SJSA1 (cell line): ENCODE results near the gene CDK11A. TPM values are rescaled to one million over a fixed set of nuclear protein-coding genes. Genes with fewer than 3 reads are reported as not detected.
"Not testable (repeated sequence)": the region's sequence is repeated elsewhere in the genome, so short reads cannot be mapped to it uniquely, and the experiment has no call there.

ENCODE experiments used
- DNase-seq, 2 experiments: peaks; one replicate each; pipeline ENCODE4 v3.0.0-alpha.2; 2015 to 2020; ENCODE audit warnings: low spot score in 2 of 2, low read depth in 1 of 2
- H3K27ac ChIP-seq: fragments of 250-450 bp; sonication (Bioruptor Pico); 2 replicates; pipeline ENCODE4 v1.5.1; 2020; ENCODE audit warnings: mild to moderate bottlenecking, moderate library complexity
- H3K27me3 ChIP-seq: fragments of 250-450 bp; sonication (Bioruptor Pico); replicated peaks from 2 replicates; pipeline ENCODE4 v1.5.1; 2020; ENCODE audit warnings: mild to moderate bottlenecking, moderate library complexity
- H3K36me3 ChIP-seq: fragments of 250-450 bp; sonication (Bioruptor Pico); 2 replicates; pipeline ENCODE4 v1.5.1; 2020; ENCODE audit warnings: mild to moderate bottlenecking
- H3K4me1 ChIP-seq: fragments of 250-450 bp; sonication (Bioruptor Pico); replicated peaks from 2 replicates; pipeline ENCODE4 v1.6.1; 2021; ENCODE audit warnings: mild to moderate bottlenecking
- H3K4me3 ChIP-seq: fragments of 250-450 bp; sonication (Bioruptor Pico); 2 replicates; pipeline ENCODE4 v1.5.1; 2020; ENCODE audit warnings: mild to moderate bottlenecking
- H3K9me3 ChIP-seq: fragments of 250-450 bp; sonication (Bioruptor Pico); replicated peaks from 2 replicates; pipeline ENCODE4 v1.5.1; 2020; ENCODE audit warnings: mild to moderate bottlenecking
- total RNA-seq: library from RNA; depleted of rRNA; stranded (reverse); fragments of >200 nt; shearing (Covaris generic); gene quantifications from 2 replicates; pipeline ENCODE4 v1.2.3, GENCODE V29; 2014

CDK11A gene
- total RNA-seq, 1 experiment from 2014 or later, result 11.8 TPM

- DNase-seq, H3K9me3 ChIP-seq, H3K4me1 ChIP-seq, H3K27me3 ChIP-seq, H3K36me3 ChIP-seq: not testable (repeated sequence)
- H3K4me3 ChIP-seq, result peak overlapping the region; percentile 27
- H3K27ac ChIP-seq, result peak overlapping the region; percentile 64
These were observed 22.4 kb upstream of the CDK11A start for GRCh38 chr1:1746566-1746909.

DNA sequence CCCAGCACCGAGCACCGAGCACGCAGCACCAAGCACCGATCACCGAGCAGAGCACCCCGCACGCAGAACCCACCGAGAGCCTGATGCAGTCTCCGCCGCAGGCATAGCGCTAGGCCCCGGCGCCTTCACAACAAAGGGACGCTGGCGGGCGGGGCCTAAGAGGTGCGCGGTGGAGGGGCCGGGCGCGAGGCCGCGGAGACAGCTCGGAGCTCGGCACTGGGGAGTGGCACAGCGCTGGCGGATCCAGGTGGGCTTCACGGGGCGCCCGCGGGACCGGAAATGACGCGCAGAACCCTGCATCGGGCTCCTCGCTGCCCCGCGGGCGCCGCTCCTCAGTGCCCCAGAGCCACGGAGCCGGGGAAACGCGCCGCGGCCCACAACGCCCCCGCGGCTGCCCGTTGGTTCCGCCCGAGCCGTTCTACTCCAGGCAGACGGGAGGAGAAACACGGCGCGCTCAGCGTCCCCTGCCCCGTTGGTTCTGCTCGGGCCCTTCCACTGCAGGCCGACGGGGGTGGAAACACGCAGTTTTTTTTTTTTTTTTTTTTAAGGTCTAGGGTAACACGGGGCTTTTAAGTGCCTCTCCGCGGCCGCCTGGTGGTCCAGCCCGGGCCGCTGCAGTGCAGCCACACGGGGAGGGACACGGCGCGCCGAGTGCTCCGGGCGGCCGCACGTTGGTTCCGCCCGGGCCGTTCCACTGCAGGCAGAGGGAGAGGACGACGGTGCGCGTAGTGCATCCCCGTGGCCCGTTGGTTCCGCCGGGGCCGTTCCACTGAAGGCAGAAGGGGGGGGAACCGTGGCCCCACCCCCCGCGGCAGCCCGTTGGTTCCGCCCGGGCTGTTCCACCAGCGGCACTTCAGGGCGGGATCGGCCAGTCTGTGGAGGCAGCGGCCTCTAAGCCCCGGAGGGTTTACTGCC, 21.8 kb upstream of the CDK11A start:
- H3K27ac ChIP-seq, result peak overlapping the region; percentile 64
- peak overlapping the region; percentile 27 for H3K4me3 ChIP-seq
- H3K9me3 ChIP-seq, H3K36me3 ChIP-seq, H3K4me1 ChIP-seq, H3K27me3 ChIP-seq: not testable (repeated sequence)
- peak; percentile 70 to 71 for DNase-seq

- not testable (repeated sequence) for H3K27ac ChIP-seq, H3K9me3 ChIP-seq, DNase-seq, H3K27me3 ChIP-seq, H3K4me3 ChIP-seq, H3K36me3 ChIP-seq
- H3K4me1 ChIP-seq, result peaks cover 13% of the 10 kb centered on the region
These were observed 18.4 kb upstream of the CDK11A start for GRCh38 chr1:1742529-1742928.

GRCh38 chr1:1741013-1741412, 16.9 kb upstream of the CDK11A start:
- H3K4me3 ChIP-seq, H3K36me3 ChIP-seq, H3K9me3 ChIP-seq, H3K27me3 ChIP-seq: not testable (repeated sequence)
- peaks cover 13% of the 10 kb centered on the region for H3K4me1 ChIP-seq
- DNase-seq, result peak; percentile 82 to 96
- peak overlapping the region; percentile 97 for H3K27ac ChIP-seq

DNA sequence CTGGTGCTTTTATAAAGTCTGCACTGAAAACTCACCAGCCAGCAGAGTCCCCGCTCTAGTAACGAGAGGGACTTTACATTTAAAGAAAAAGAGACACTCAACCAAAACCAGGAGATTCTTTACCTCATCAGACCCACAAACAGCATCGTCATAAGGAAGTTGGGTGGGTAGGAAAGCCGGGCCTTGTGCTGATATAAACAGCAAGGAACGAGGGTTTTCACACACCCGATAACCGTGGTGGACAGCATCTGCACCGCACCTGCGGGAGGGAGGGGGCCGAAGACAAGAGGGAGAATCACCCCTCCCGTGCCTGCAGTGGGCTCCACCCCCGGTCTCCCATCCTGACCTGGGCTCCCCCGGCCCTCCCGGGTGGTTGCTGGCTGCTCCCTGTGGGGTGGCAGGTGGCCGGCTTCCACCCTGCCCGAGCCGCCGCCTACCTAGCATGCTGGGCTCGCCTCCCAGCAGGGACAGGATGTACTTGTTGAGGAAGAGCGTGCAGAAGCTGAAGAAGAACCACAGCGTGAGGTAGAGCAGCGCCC, 14.7 kb upstream of the CDK11A start:
- H3K9me3 ChIP-seq, H3K27ac ChIP-seq, H3K27me3 ChIP-seq, DNase-seq, H3K36me3 ChIP-seq, H3K4me3 ChIP-seq: not testable (repeated sequence)
- H3K4me1 ChIP-seq, result peaks cover 13% of the 10 kb centered on the region

- H3K27me3 ChIP-seq, H3K36me3 ChIP-seq, H3K4me3 ChIP-seq, H3K9me3 ChIP-seq, DNase-seq, H3K27ac ChIP-seq: not testable (repeated sequence)
- peaks cover 13% of the 10 kb centered on the region for H3K4me1 ChIP-seq
These were observed 13.8 kb upstream of the CDK11A start for GRCh38 chr1:1737675-1738590.

DNA sequence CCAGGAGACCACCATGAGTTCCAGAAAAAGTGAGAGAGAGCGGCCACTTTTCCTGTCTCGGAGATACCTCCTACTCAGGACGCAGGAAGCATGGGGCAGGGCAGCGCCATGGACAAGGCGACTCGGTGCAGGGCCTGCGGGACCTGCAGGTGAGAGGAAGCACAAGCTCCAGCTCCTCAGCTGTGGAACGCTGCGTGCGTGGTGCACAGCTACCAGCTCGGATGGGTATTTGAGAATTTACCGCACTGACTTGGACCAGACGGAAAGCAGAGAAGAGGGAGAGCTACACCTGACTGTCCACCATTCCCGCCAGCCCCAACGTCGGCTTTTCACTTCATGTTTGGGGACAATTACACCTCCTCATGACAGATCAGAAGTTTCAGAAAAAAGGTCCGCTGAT, 8.2 kb upstream of the CDK11A start:
- H3K9me3 ChIP-seq, result no peaks in the 10 kb centered on the region
- H3K27ac ChIP-seq, result no peak overlapping the region

DNA sequence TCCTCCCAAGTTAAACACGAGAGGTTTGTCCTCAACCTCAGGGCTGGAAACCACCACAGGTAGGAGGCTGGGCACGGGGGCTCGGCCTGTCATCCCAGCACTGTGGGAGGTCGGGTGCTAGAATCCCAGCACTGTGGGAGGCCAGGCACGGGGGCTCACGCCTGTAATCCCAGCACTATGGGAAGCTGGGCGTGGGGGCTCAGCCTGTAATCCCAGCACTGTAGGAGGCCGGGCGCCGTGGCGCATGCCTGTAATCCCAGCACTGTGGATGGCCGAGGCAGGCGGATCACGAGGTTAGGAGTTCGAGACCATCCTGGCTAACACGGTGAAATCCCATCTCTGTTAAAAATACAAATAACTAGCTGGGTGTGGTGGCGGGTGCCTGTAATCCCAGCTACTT, 6.7 kb upstream of the CDK11A start:
- Histone ChIP-seq H3K36me3 (peaks cover 15% of the 10 kb centered on the region), H3K27me3 (no peaks in the 10 kb centered on the region), H3K27ac (no peak overlapping the region), H3K9me3 (no peaks in the 10 kb centered on the region), H3K4me1 (peaks cover 18% of the 10 kb centered on the region), H3K4me3 (no peak overlapping the region)
- no peak for DNase-seq

More for the DNA sequence above, 8.2 kb upstream of the CDK11A start:
- peaks cover 18% of the 10 kb centered on the region for H3K4me1 ChIP-seq
- no peak overlapping the region for H3K4me3 ChIP-seq
- H3K27me3 ChIP-seq, result no peaks in the 10 kb centered on the region
- no peak for DNase-seq
- H3K36me3 ChIP-seq, result peaks cover 15% of the 10 kb centered on the region

DNA sequence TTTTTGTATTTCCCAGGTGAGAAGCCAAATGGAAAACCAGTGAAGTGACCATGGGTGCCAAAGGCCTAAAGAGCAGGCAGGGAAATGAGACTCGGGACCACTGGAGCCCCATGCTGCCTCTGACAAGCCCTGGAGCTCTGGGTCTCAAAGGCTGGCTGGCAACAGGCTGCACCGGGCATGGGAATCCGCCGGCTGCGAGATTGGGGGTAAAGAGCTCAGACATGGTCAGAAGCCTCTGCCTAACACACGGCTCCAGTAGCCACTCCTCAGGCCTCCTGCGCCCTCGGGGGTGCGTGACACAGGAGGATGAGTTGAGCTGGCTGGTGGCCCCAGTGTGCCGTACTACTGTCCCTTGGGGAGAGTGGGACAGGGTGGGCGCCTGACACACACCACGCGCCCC, 6.1 kb upstream of the CDK11A start:
- not testable (repeated sequence) for H3K4me3 ChIP-seq, DNase-seq, H3K9me3 ChIP-seq, H3K27ac ChIP-seq, H3K27me3 ChIP-seq
- Histone ChIP-seq H3K36me3 (peaks cover 15% of the 10 kb centered on the region), H3K4me1 (peaks cover 18% of the 10 kb centered on the region)

GRCh38 chr1:1729116-1729816, 5.1 kb upstream of the CDK11A start:
- H3K9me3 ChIP-seq, H3K4me3 ChIP-seq, H3K27me3 ChIP-seq: not testable (repeated sequence)
- DNase-seq, result peak; percentile 45 to 64
- peaks cover 18% of the 10 kb centered on the region for H3K4me1 ChIP-seq
- H3K27ac ChIP-seq, result peak overlapping the region; percentile 77
- H3K36me3 ChIP-seq, result peaks cover 15% of the 10 kb centered on the region

GRCh38 chr1:1728308-1729005, 4.3 kb upstream of the CDK11A start:
- not testable (repeated sequence) for H3K4me3 ChIP-seq
- peak; percentile 62 to 72 for DNase-seq

DNA sequence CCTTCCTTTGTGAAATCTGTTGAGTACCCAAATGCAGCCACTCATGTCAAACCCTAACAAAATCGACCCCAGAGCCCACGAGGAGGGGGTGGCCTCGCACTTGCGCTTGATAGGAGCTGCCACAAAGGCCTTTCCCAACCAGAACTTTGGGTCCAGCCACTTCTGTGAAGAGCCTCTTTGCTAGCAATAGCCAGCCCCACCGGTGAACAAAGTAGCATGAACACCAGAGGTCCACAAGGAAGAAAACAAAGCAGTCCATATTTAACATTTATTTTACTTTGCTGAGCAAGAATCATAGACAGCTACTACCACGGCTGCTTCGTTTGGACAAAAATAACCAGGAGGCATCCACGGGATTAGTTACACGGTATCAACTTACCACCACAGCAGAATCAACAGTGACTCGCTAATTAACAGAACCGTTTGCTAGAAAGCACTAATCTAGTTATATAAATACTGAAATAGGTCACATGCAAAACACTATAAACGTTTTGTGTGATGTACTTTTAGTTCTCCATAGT, 3.0 kb upstream of the CDK11A start:
- not testable (repeated sequence) for H3K27me3 ChIP-seq, H3K27ac ChIP-seq, H3K9me3 ChIP-seq, DNase-seq, H3K36me3 ChIP-seq, H3K4me3 ChIP-seq
- peaks cover 18% of the 10 kb centered on the region for H3K4me1 ChIP-seq

More at GRCh38 chr1:1728308-1729005, 4.3 kb upstream of the CDK11A start:
- H3K27me3 ChIP-seq, H3K9me3 ChIP-seq: not testable (repeated sequence)
- H3K4me1 ChIP-seq, result peaks cover 18% of the 10 kb centered on the region
- H3K27ac ChIP-seq, result peak overlapping the region; percentile 77
- H3K36me3 ChIP-seq, result peaks cover 15% of the 10 kb centered on the region

GRCh38 chr1:1726088-1726487, 1.9 kb upstream of the CDK11A start:
- H3K4me3 ChIP-seq, DNase-seq, H3K27ac ChIP-seq, H3K36me3 ChIP-seq, H3K9me3 ChIP-seq, H3K27me3 ChIP-seq: not testable (repeated sequence)
- H3K4me1 ChIP-seq, result peaks cover 18% of the 10 kb centered on the region
